GM23338 (cell line): ENCODE data around the gene ITGB1BP1. TPM values are rescaled to one million over a fixed set of nuclear protein-coding genes. Genes with fewer than 3 reads are reported as not detected.

Experiments used
- ATAC-seq: fragments of 200-7000 bp; cut with Tn5 transposase; 3 replicates; pipeline ENCODE4 v1.9.1; 2020
- DNase-seq: peaks from one replicate; pipeline ENCODE4 v3.0.0-alpha.2; 2015; ENCODE audit warnings: low spot score
- H2AFZ ChIP-seq: fragments of 200-600 bp; sonication (generic); 2 replicates; pipeline ENCODE4 v1.8.0; 2016; ENCODE audit warnings: antibody characterized with exemption, mild to moderate bottlenecking, moderate library complexity
- H3F3A ChIP-seq: fragments of 200-600 bp; sonication (generic); replicated peaks from 2 replicates; pipeline ENCODE4 v1.8.0; 2017; ENCODE audit warnings: antibody characterized with exemption, mixed run types, low read depth
- H3K27ac ChIP-seq: fragments of 200-600 bp; sonication (generic); 2 replicates; pipeline ENCODE4 v1.6.1; 2016; ENCODE audit warnings: low read depth
- H3K27me3 ChIP-seq: fragments of 200-600 bp; sonication (generic); 2 replicates; pipeline ENCODE4 v1.8.0; 2016; ENCODE audit warnings: mild to moderate bottlenecking, mixed run types, moderate library complexity; ENCODE audit not compliant: insufficient read depth
- H3K36me3 ChIP-seq: fragments of 200-600 bp; sonication (generic); 2 replicates; pipeline ENCODE4 v1.8.0; 2016; ENCODE audit warnings: mild to moderate bottlenecking; ENCODE audit not compliant: insufficient read depth
- H3K4me1 ChIP-seq: fragments of 200-600 bp; sonication (generic); 2 replicates; pipeline ENCODE4 v1.8.0; 2016; ENCODE audit warnings: mild to moderate bottlenecking, moderate library complexity; ENCODE audit not compliant: insufficient read depth
- H3K4me2 ChIP-seq: fragments of 200-600 bp; sonication (generic); 2 replicates; pipeline ENCODE4 v1.7.1; 2017; ENCODE audit warnings: mixed run types
- H3K4me3 ChIP-seq: fragments of 200-600 bp; sonication (generic); 2 replicates; pipeline ENCODE4 v1.6.1; 2016; ENCODE audit warnings: mixed run types
- H3K79me2 ChIP-seq: fragments of 200-600 bp; sonication (generic); replicated peaks from 2 replicates; pipeline ENCODE4 v1.8.0; 2017; ENCODE audit warnings: mild to moderate bottlenecking; ENCODE audit not compliant: insufficient read depth
- H3K9me2 ChIP-seq: fragments of 200-600 bp; sonication (generic); 2 replicates; pipeline ENCODE4 v1.8.0; 2017; ENCODE audit not compliant: insufficient read depth
- H4K20me1 ChIP-seq: fragments of 200-600 bp; sonication (generic); replicated peaks from 2 replicates; pipeline ENCODE4 v1.8.0; 2017; ENCODE audit warnings: mild to moderate bottlenecking; ENCODE audit not compliant: insufficient read depth
- H3K27ac Mint-ChIP-seq: 2 replicates; pipeline ENCODE4 v1.8.0; 2020; ENCODE audit warnings: inconsistent platforms, mild to moderate bottlenecking, moderate library complexity, mixed read lengths
- H3K27me3 Mint-ChIP-seq: 3 replicates; pipeline ENCODE4 v1.8.0; 2022; ENCODE audit warnings: low read depth, mild to moderate bottlenecking, moderate library complexity, mixed read lengths, inconsistent platforms; ENCODE audit not compliant: insufficient read depth, poor library complexity
- H3K36me3 Mint-ChIP-seq: 3 replicates; pipeline ENCODE4 v1.8.0; 2021; ENCODE audit warnings: low read depth, mild to moderate bottlenecking, inconsistent platforms, moderate library complexity, mixed read lengths
- H3K4me1 Mint-ChIP-seq: 3 replicates; pipeline ENCODE4 v1.8.0; 2020; ENCODE audit warnings: mild to moderate bottlenecking, inconsistent platforms, mixed read lengths
- H3K4me3 Mint-ChIP-seq: 3 replicates; pipeline ENCODE4 v1.8.0; 2021; ENCODE audit warnings: moderate library complexity, mild to moderate bottlenecking, inconsistent platforms, mixed read lengths
- H3K9me3 Mint-ChIP-seq: 3 replicates; pipeline ENCODE4 v1.8.0; 2020; ENCODE audit warnings: moderate library complexity, mild to moderate bottlenecking, inconsistent platforms, mixed read lengths
- CREB1 ChIP-seq: fragments of 250-450 bp; sonication (Bioruptor Pico); IDR thresholded peaks from 2 replicates; pipeline ENCODE4 v1.5.0; 2020; ENCODE audit warnings: low read depth, mild to moderate bottlenecking, moderate library complexity
- EZH2 ChIP-seq: fragments of 200-600 bp; sonication (generic); IDR thresholded peaks from one replicate; pipeline ENCODE4 v1.8.0; 2017; ENCODE audit warnings: antibody characterized with exemption, mild to moderate bottlenecking, low read depth; ENCODE audit not compliant: unreplicated experiment
- EZH2phosphoT487 ChIP-seq: fragments of 200-600 bp; sonication (generic); IDR thresholded peaks from one replicate; pipeline ENCODE4 v1.8.1; 2018; ENCODE audit warnings: antibody characterized with exemption; ENCODE audit not compliant: unreplicated experiment
- JUNB ChIP-seq: IDR thresholded peaks from one replicate; pipeline ENCODE4 v1.6.1; 2016; ENCODE audit warnings: antibody characterized with exemption; ENCODE audit not compliant: unreplicated experiment
- NANOG ChIP-seq: IDR thresholded peaks from 2 replicates; pipeline ENCODE4 v1.6.1; 2016; ENCODE audit warnings: antibody characterized with exemption, borderline replicate concordance
- POLR2AphosphoS5 ChIP-seq: IDR thresholded peaks from 2 replicates; pipeline ENCODE4 v1.6.1; 2016; ENCODE audit warnings: antibody characterized with exemption, low read depth
- STAT1 ChIP-seq: IDR thresholded peaks from one replicate; pipeline ENCODE4 v1.6.1; 2016; ENCODE audit warnings: antibody characterized with exemption; ENCODE audit not compliant: unreplicated experiment
- ZNF114 ChIP-seq: fragments of 250-450 bp; sonication (Bioruptor Pico); IDR thresholded peaks from 2 replicates; pipeline ENCODE4 v1.5.0; 2020; ENCODE audit warnings: mild to moderate bottlenecking, moderate library complexity
- ZNF331 ChIP-seq: fragments of 250-450 bp; sonication (Bioruptor Pico); IDR thresholded peaks from 2 replicates; pipeline ENCODE4 v1.5.0; 2020; ENCODE audit warnings: low read depth, mild to moderate bottlenecking, moderate library complexity
- polyA plus RNA-seq: library from polyadenylated mRNA; unstranded; fragments of >200 nt; fragmentation: Nextera tagmentation; extraction: Ambion mirVana; gene quantifications from 2 replicates; pipeline ENCODE4 v1.2.1, GENCODE V29; 2016
- total RNA-seq: library from RNA; depleted of rRNA; stranded (reverse); fragments of >200 nt; shearing (Covaris generic); gene quantifications from 2 replicates; pipeline ENCODE4 v1.2.3, GENCODE V29; 2014
- TF ChIP-seq, protein P1 (sequence below), 2 experiments: fragments of 200-600 bp in 1 of 2; sonication (generic) in 1 of 2; conservative IDR thresholded peaks; 2 replicates each; pipeline versions ENCODE4 v1.5.1 to v1.6.1; 2016 to 2017; ENCODE audit warnings: antibody characterized with exemption in 2 of 2, low read depth in 2 of 2, mild to moderate bottlenecking in 2 of 2, moderate library complexity in 1 of 2
- TF ChIP-seq, protein P2 (sequence below): IDR thresholded peaks from one replicate; pipeline ENCODE4 v1.6.1; 2018; ENCODE audit warnings: antibody characterized with exemption; ENCODE audit not compliant: unreplicated experiment
- TF ChIP-seq, protein P3 (sequence below): IDR thresholded peaks from 2 replicates; pipeline ENCODE4 v1.6.1; 2016; ENCODE audit warnings: antibody characterized with exemption

The ITGB1BP1 gene
- total and polyA plus RNA-seq, 2 experiments from 2014 or later: 29.1 to 63.5 TPM

DNA sequence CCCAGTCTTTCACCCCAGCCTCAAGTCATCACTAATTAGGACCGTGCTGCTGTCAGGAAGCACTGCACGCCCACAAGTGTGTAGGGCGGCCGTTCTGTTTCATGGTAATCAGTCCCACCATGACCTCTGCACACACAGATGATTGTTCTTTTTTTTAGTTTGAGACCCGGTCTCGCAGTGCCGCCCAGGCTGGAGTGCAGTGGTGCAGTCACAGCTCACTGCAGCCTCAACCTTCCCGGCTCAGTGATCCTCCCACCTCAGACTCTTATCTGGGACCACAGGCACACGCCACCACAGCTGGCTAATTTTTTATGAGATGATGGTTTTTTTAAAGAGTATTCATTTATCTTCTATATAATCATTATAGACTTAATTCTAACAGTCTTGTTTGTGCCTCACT lies 49.2 kb upstream of the ITGB1BP1 start (continued):
- TF ChIP-seq, protein P1, sequence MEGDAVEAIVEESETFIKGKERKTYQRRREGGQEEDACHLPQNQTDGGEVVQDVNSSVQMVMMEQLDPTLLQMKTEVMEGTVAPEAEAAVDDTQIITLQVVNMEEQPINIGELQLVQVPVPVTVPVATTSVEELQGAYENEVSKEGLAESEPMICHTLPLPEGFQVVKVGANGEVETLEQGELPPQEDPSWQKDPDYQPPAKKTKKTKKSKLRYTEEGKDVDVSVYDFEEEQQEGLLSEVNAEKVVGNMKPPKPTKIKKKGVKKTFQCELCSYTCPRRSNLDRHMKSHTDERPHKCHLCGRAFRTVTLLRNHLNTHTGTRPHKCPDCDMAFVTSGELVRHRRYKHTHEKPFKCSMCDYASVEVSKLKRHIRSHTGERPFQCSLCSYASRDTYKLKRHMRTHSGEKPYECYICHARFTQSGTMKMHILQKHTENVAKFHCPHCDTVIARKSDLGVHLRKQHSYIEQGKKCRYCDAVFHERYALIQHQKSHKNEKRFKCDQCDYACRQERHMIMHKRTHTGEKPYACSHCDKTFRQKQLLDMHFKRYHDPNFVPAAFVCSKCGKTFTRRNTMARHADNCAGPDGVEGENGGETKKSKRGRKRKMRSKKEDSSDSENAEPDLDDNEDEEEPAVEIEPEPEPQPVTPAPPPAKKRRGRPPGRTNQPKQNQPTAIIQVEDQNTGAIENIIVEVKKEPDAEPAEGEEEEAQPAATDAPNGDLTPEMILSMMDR (conservative IDR thresholded peaks at IDR 0.05; ENCODE audit: low read depth in 2 of 2): no peak
- TF ChIP-seq POLR2AphosphoS5 (no peak), ZNF114 (CRISPR knock-in tag) (no peak), STAT1 (no peak), JUNB (no peak), EZH2 (no peak)
- TF ChIP-seq, protein P2, sequence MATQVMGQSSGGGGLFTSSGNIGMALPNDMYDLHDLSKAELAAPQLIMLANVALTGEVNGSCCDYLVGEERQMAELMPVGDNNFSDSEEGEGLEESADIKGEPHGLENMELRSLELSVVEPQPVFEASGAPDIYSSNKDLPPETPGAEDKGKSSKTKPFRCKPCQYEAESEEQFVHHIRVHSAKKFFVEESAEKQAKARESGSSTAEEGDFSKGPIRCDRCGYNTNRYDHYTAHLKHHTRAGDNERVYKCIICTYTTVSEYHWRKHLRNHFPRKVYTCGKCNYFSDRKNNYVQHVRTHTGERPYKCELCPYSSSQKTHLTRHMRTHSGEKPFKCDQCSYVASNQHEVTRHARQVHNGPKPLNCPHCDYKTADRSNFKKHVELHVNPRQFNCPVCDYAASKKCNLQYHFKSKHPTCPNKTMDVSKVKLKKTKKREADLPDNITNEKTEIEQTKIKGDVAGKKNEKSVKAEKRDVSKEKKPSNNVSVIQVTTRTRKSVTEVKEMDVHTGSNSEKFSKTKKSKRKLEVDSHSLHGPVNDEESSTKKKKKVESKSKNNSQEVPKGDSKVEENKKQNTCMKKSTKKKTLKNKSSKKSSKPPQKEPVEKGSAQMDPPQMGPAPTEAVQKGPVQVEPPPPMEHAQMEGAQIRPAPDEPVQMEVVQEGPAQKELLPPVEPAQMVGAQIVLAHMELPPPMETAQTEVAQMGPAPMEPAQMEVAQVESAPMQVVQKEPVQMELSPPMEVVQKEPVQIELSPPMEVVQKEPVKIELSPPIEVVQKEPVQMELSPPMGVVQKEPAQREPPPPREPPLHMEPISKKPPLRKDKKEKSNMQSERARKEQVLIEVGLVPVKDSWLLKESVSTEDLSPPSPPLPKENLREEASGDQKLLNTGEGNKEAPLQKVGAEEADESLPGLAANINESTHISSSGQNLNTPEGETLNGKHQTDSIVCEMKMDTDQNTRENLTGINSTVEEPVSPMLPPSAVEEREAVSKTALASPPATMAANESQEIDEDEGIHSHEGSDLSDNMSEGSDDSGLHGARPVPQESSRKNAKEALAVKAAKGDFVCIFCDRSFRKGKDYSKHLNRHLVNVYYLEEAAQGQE: no peak

- peaks cover 39% of the 10 kb centered on the region for H3K36me3 Mint-ChIP-seq
- H3F3A ChIP-seq: peaks cover 13% of the 10 kb centered on the region
- 0 out of 2 replicates have a peak, but pooled peaks cover under 1% of the 10 kb centered on the region for H3K9me2 ChIP-seq
- H4K20me1 ChIP-seq: peaks cover 4% of the 10 kb centered on the region
- no peak overlapping the region for H3K27ac Mint-ChIP-seq
- DNase-seq (no peak), ATAC-seq (no peak)
- H3K27ac ChIP-seq: no peak overlapping the region
- peaks cover 12% of the 10 kb centered on the region for H3K27me3 Mint-ChIP-seq
- H3K4me3 Mint-ChIP-seq: no peak overlapping the region
- peaks cover 22% of the 10 kb centered on the region for H3K27me3 ChIP-seq
- H3K4me3 ChIP-seq: no peak overlapping the region
- H3K4me1 ChIP-seq: peaks cover 10% of the 10 kb centered on the region; the same call in 1 of the 2 replicates
- H3K4me1 Mint-ChIP-seq: peaks cover 11% of the 10 kb centered on the region
- H2AFZ ChIP-seq: no peak overlapping the region
- no peaks in the 10 kb centered on the region for H3K79me2 ChIP-seq
- H3K9me3 Mint-ChIP-seq: no peaks in the 10 kb centered on the region
- H3K36me3 ChIP-seq: no peaks in the 10 kb centered on the region; the same call in 1 of the 2 replicates
- no peak overlapping the region for H3K4me2 ChIP-seq
- TF ChIP-seq ZNF114 (CRISPR knock-in tag) (no peak), STAT1 (no peak), CREB1 (CRISPR knock-in tag) (no peak), JUNB (no peak), EZH2 (no peak), POLR2AphosphoS5 (no peak), NANOG (no peak), EZH2phosphoT487 (no peak), ZNF331 (no peak)
- TF ChIP-seq, protein P2: no peak
- TF ChIP-seq, protein P1 (conservative IDR thresholded peaks at IDR 0.05; ENCODE audit: low read depth in 2 of 2): no peak
- TF ChIP-seq, protein P3, sequence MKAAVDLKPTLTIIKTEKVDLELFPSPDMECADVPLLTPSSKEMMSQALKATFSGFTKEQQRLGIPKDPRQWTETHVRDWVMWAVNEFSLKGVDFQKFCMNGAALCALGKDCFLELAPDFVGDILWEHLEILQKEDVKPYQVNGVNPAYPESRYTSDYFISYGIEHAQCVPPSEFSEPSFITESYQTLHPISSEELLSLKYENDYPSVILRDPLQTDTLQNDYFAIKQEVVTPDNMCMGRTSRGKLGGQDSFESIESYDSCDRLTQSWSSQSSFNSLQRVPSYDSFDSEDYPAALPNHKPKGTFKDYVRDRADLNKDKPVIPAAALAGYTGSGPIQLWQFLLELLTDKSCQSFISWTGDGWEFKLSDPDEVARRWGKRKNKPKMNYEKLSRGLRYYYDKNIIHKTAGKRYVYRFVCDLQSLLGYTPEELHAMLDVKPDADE: no peak
These were observed 47.9 kb upstream of the ITGB1BP1 start for GRCh38 chr2:9471206-9471605.
